ENCODE data around the gene ARSG.
"Not testable (repeated sequence)": the region's sequence is repeated elsewhere in the genome, so short reads cannot be mapped to it uniquely, and the experiment has no call there.

The ARSG gene

DNA sequence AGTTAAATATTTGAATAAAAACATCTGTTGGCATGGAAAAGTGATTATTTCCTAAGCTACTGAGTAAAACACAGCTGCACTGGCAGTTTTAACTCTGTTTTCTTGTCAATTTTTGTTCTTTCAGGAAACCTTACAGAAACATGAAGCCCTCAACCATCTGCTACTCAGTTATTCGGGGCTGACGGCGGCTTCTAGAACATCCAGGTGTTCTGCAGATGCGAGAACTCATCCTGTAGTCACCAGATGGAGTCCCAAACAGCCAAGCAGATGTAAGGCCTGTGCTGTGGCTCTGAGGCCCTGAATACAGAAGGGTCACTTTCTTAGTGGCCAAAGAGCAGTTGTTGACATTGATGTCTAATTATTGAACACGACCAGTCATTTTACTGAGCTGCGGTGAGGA is 15.5 kb downstream of the ARSG start:
- DNase-seq (ENCODE audit: low read depth): no peak

DNA sequence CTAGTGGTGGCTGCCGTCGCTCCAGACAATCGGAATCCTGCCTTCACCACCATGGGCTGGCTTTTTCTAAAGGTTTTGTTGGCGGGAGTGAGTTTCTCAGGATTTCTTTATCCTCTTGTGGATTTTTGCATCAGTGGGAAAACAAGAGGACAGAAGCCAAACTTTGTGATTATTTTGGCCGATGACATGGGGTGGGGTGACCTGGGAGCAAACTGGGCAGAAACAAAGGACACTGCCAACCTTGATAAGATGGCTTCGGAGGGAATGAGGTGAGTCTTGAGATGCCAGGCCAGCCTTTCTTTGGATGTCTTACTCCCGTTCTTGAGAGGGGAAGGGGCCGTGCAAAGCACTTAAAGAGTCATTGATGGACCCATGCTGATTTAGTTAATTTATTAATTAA is 16.1 kb downstream of the ARSG start:
- no peak for DNase-seq (ENCODE audit: low read depth)

DNA sequence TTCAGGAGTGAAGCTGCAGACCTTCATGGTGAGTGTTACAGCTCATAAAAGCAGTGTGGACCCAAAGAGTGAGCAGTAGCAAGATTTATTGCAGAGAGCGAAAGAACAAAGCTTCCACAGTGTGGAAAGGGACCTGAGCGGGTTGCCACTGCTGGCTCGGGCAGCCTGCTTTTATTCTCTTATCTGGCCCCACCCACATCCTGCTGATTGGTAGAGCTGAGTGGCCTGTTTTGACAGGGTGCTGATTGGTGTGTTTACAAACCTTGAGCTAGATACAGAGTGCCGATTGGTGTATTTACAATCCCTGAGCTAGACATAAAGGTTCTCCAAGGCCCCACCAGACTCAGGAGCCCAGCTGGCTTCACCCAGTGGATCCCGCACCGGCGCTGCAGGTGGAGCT is 17.2 kb downstream of the ARSG start:
- DNase-seq (ENCODE audit: low read depth): not testable (repeated sequence)

DNA sequence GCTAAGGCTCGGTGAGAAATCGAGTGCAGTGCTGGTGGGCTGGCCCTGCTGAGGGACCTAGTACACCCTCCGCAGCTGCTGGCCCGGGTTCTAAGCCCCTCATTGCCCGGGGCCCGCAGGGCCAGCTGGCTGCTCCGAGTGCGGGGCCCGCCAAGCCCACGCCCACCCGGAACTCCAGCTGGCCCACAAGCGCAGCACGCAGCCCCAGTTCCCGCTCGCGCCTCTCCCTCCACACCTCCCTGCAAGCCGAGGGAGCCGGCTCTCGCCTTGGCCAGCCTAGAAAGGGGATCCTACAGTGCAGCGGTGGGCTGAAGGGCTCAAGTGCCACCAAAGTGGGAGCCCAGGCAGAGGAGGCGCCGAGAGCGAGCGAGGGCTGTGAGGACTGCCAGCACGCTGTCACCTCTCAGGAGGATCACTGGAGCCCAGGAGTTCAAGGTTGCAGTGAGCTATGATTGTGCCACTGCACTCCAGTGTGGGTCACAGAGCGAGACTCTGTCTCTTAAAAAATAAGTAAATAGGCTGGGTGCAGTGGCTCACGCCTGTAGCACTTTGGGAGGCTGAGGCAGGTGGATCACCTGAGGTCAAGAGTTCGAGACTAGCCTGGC is 17.9 kb downstream of the ARSG start:
- not testable (repeated sequence) for DNase-seq (ENCODE audit: low read depth)

DNA sequence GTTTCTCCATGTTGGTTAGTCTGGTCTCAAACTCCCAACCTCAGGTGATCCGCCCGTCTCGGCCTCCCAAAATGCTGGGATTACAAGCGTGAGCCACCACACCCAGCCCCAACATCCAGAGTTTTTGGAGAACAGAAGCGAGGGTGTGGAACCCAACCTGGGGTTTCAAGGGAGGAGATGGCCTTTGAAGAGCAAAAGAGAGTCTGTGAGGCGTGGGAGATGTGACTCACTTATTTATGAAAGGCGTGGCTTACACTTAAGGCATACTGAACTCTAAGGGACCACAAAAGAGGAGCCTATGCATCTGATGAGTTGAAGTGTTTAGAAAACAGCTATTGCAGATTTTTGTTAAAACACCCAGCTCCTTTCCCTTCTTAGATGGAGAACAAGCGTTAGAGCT is 18.9 kb downstream of the ARSG start:
- no peak for DNase-seq (ENCODE audit: low read depth)

DNA sequence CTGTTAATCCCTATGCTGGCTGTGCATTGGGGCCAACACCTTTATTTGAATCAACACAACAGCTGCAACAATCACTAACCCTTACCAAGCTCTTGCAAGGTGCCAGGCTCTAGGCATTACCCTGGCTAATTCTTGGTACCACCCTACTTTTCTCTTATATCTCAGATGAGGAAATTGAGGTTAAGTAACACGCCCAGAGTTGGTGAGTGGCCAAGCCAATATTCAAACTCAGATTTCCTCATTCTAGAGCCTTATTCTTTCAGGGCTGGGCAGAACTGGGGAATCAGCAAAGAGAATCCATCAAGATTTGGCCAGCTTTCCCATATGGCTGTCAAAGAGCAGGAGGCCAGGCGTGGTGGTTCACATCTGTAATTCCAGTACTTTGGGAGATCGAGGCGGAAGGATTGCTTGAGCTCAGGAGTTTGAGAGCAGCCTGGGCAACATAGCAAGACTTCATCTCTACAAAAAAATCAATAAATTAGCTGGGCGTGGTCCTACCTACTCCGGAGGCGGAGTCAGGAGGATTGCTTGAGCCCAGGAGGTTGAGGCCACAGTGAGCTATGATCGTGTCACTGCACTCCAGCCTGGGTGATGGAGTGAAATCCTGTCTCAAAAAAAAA is 23.7 kb downstream of the ARSG start:
- DNase-seq (ENCODE audit: low read depth): no peak

DNA sequence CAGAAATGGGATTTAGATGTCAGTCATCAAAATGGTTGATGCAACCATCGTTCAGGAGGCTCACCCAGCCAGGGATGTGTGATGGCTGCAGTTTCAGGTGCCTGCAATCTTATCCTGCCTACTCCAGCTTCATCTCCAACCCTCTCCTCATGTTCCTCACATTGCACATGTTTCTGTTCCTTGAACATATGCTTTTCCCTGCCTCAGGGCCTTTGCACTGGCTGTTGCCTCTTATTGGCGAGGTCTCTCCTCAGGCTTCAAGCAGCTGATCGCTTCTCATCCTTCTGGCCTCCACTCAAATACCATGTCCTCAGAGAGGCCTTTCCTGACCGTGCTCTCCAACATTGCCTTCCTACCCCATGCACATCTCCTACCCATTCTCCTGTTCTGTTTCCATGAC is 24.6 kb downstream of the ARSG start:
- no peak for DNase-seq (ENCODE audit: low read depth)

DNA sequence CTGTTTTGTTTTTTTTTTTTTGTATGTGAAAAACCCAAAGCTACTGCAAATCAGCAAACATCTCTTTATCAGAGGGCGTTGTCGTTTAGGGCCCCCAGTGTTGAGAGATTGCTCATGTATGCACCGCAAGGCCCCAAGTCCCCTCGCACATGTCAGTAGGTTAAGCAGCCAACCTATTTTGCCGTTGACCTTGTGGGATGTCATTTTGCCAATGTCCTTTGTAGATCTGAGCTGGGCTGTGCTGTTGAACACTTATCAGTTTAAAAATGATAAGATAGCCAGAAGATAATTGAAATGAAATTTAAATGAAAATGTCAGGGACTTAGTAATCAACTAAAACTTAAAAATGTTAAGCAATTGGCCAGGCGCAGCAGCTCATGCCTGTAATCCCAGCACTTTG is 26.2 kb downstream of the ARSG start:
- DNase-seq (ENCODE audit: low read depth): no peak

DNA sequence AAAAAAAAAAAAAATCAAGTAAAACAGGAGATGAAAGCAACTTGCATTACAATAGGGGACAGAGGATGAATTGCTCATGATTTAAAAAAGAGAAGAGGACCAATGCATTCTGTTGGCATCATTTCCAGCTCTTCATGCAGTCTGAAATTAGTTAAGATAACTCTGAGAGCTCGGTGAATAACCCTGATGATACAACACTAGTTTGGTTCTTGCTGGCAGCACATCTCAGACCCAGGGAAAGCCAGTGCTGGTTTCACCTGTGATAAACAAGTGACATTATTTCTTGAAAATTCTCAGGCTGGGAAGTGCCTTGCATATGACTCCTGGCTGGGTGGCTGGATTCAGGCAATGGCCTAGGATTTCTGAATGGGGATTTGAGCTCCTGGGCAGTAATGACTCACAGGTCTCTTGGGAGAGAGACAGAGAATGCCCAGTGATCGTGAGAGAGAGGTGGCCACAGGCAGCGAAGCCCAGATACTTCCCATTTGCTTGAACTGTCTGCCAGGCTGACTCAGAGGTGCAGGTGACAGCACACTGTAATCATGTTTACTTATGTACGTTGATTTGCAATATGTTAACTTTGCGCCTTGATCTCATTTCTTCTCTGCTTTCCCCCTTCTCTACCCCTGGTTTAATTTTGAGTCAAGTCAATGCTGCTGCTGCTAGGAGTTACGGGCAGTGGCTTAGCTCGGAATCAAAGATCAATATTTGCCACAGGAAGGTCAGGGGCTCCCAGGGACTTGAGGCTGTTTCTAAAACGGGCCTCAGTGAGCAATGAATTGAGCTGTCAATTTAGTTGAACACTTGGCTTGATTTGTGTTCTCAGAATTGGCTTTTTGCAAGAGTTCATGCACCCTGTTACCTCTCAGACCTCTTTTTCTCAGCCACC is 27.1 kb downstream of the ARSG start:
- DNase-seq (ENCODE audit: low read depth): peak; percentile 36

DNA sequence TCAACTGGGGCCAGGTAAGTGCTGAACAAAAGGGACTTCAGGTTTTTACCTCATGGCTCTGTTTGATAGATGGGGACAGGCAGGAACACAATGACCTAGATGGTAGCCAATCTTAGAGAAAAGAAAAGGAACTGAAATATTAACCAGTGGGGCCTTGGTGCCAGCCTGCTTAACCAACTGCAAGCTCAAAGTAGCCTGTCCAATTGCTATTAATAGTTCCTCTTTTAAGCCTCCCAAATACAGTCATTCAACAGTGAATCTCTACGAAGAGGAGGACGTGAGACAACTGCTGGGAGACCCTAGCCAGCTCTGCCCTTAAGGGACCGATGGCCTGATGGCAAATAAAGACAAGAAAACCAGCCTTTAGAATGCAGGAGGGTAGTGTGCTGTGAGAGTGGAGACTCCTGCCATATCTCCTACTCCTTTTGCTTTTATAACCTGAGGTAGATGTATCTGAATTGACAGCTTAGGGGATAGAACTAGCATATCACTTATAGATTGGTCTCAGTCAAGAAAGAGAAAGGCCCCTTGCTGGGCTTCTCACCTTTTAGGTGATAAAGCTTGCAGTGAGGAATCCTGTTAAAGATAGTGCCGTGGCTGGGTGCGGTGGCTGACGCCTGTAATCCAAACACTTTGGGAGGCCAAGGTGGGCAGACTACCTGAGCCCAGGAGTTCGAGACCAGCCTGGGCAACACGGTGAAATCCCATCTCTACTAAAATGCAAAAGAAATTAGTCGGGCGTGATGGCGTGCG is 28.3 kb downstream of the ARSG start:
- DNase-seq (ENCODE audit: low read depth): no peak

DNA sequence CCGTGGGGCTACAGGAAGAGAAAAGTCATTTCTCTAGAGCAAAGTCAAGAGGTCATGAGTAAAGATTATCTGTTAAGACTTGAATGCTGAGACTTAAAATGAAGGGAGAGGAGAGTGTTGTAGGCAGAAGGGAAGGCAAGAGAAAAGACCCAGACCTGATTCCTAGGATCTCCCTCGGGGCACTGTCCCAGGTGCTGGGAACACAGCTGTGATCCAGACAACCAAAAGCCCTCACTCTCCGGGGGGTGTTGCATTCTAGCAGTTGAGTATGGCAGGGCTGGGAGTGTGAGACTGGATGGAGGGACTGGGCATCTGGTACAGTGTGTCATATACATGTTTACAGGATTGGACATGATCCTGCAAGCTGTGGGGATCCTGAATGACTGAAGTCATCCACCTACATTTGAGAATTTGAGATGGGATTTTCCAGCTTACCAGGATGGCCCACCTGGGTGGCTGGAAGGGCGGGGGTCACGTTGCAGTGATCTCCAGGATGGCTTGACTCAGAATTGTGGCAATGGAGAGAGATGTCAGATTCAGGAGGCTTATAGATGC is 29.1 kb downstream of the ARSG start:
- no peak for DNase-seq (ENCODE audit: low read depth)

DNA sequence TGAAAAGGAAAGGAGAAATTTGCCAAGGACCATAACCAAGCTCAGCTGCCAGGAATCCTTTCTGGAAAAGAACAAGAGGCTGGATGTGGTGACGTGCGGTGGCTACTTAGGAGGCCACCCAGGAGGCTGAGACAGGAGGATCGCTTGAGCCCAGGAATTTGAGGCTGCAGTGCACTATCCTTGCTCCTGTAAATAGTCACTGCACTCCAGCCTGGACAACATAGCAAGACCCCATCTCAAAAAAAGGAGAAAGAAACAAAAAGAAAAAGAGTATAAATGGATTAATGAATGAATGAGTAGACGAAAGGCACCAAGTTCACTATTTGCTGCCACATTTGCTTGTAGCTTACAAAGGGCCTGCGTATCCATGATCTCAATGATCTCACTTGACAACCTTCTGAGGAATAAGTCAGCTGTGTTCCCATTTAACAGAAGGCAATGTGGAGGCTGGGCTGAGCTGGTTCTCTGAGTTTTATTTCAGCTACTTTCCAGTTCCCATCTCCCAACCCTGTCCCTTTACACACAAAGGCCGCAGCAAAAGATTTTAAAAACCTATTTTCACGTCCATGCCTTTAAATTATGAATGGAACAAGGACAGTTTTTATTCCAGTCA is 29.8 kb downstream of the ARSG start:
- DNase-seq (ENCODE audit: low read depth): no peak

DNA sequence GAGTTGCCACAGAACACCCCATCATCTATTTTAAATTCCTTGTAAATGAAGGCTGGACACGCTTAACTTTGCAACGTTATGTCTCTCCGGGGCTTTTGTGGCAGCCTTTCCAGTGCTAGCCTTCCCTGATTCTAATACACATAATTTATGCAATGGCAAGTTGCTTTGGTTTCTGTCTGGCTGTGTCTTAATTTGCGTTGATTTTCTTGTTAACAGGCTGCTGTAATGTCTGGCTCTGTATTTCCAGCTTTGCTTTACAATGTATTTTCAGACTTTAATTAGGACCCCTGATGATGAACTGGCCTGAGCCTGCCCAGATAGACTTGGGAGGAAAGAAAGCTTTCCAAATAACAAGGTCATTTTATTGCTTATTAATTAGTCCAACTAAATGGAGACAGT is 30.3 kb downstream of the ARSG start:
- DNase-seq (ENCODE audit: low read depth): no peak

DNA sequence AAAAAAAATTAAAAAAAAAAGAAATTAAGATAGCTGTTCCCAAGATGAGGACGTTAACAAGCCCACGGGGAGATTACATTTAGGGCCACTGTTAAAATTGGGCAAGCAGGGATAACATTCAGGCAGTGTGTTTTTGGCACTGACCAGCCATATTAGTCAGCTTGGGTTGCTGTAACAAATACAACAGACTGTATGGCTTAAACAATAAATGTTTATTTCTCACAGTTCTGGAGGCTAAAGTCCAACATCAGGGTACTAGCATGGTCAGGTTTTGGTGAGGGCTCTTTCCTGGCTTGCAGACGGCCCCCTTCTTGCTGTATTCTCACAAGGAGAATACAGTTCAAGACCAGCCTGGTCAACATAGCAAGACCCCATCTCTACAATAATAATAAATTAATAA is 31.3 kb downstream of the ARSG start:
- no peak for DNase-seq (ENCODE audit: low read depth)

DNA sequence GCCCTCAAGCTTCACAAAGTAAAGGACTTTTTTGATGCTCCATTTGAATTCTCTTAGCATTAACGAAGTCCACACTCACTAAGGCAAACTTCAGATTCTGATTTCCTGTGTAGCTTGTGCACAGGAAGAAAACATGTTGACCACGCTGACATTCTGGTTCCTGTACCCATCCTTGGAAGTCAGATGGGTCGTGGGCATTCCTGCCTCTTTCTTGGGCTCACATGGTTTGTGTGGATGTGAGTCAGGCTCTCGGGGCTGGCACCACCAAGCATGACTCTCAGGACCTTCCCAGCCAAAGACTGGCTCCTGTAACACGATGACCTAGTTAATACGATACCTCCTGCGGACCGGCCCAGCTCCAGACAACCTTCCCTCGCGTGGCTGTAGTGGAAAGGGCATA is 32.8 kb downstream of the ARSG start:
- no peak for DNase-seq (ENCODE audit: low read depth)

DNA sequence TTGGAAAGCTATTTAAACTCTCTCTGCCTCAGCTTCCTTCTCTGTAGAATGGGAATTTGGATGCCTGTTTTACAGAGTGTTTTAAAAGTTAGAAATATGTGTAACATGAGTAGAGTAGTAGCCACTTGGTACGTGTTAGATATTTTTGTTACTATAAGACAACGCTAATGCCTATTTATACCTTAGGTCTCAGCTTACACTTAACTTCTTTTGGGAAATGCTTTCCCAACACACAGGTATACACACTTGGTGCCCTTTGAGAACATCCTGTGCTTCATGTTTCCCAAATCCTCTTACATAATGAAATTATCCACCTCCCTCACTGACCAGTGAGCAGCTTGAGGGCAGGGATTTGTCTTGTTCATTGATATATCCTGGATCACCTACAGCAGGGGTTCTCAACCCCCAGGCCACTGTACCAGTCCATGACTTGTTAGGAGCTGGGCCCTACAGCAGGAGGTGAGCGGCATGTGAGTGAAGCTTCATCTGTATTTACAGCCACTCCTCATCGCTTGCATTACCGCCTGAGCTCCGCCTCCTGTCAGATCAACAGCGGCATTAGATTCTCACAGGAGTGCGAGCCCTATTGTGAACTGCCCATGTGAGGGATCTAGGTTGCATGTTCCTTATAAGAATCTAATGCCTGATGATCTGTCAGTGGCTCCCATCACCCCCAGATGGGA is 33.5 kb downstream of the ARSG start:
- DNase-seq (ENCODE audit: low read depth): no peak

DNA sequence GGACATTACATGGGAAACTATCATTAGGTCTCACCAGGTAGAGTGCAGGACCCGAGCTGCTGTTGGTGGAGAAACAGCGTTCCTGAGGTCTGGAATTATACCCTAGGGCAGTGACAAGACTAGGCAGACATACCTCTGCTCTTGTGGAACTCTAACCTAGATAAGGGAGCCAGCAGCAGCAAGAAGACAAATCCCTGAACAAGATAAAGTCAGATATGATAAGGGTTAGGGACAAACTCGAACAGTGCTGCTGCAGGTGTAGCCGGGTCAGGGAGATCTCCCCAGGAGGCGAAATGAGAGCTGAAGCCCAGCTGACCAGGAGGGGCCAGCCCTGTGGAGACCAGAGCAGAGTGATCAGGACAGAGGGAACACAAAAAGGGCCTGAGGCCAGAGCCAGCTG is 34.7 kb downstream of the ARSG start:
- DNase-seq (ENCODE audit: low read depth): no peak

DNA sequence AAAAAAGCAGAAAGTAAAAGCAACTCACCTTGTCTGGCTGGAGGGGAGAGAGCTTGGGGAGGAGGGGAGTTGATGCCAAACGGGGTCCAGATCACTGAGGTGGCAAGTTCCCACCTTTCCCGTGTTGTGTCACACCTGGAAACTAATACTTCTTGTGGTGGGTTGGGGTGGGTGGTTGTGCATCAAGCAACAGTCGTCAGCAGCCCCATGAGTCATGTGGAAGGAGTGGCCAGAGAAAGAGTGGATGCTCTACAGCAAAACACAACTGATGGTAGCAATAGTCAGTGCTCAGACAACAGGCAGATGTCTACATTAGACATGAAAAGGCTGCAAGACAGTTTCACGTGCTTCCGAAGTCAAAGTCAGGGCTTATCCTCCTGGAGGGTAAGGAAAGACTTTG is 35.4 kb downstream of the ARSG start:
- DNase-seq (ENCODE audit: low read depth): no peak

DNA sequence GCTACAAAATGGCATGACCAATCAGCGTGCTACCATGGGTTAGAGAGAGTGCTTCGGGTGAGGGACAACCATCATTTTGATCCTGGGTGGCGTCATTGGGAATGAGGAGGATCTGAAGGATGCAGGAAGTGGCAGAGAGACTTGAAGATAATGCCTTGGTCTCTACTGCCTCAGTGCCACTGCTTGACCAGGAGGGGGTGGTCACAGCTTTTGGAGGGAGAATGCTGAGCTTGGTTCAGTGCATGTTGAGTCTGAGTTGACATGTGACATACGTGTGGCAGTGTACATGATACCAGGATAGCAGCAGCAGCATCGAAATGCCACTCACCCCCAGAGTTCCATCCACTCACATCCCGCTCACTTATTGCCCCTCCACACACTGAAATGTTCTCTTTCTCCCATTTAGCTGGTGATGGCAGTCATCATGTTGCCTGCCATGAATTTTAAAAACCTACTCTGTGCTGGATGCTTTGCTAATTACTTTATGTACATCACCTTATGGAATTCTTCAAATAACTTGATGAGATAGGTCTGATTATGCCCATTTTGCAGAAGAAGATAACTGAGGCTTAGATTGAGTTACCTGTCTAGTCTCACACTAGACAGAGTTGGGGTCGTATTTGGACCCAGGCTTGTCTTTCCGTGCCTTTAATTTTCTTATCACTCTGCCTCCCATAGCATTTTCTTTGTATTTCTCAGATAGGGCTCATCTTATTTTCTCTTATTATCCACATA is 36.7 kb downstream of the ARSG start:
- no peak for DNase-seq (ENCODE audit: low read depth)

DNA sequence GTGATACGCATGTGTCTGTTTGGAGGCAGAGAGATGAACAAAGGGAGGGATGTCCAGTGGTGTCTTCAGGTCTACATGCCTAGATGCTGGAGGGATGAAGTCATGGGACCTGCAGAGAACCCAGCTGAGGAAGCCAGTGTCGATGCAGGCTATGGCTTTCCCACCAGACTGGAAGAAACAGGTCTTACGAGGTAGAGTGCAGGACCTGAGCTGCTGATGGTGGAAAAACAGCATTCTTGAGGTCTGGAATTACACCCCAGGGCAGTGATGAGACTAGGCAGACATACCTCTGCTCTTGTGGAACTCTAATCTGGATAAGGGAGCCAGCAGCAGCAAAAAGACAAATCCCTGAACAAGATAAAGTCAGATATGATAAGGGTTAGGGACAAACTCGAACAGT is 37.4 kb downstream of the ARSG start:
- DNase-seq (ENCODE audit: low read depth): no peak

DNA sequence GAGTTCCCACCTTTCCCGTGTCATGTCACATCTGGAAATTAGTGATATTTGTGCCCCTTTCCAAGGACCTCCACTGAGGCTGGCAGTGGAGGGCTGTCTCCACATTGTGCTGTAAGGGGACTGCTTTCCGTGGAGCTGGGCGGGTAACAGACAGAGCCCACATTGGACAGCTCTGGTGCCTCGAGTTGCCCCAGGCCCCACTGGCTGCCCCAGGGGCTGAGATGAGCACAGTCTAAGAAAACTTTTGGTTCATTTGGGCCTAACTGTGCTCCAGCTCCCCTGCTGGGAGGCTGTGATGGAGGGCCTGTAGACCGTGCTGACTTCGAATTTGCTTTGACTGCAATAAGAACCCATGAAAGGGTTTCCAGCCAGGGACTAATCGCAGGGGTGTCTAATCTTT is 38.0 kb downstream of the ARSG start:
- no peak for DNase-seq (ENCODE audit: low read depth)

All from GM04504 (cell line).